ENCODE data around the gene SCRN2.

SCRN2 gene

DNA sequence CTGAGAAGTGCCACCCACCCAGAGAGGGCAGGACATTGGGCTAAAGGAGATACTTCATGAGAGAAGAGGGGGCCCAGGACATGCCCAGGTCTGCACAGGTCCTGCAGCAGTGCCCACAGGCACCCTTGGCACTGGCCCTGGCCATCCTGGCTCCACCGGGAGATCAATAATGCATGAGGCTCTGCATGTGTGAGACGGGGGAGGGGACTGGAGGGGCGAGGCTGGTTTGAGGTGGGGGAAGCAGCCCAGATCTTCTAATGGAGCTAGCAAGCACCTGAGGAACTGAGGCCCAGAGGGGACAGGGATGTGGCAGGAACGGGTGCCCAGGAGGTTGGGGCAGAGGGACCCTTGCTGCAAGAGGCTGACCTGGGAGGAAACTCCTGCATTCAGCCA lies 20.0 kb downstream of the SCRN2 start:
- DNase-seq (ENCODE audit: low read depth): no peak

- no peak for DNase-seq (ENCODE audit: low read depth)
These were observed 20.9 kb downstream of the SCRN2 start for GRCh38 chr17:47820033-47820789.

- DNase-seq (ENCODE audit: low read depth): no peak
These were observed 21.6 kb downstream of the SCRN2 start for GRCh38 chr17:47819475-47819874.

DNA sequence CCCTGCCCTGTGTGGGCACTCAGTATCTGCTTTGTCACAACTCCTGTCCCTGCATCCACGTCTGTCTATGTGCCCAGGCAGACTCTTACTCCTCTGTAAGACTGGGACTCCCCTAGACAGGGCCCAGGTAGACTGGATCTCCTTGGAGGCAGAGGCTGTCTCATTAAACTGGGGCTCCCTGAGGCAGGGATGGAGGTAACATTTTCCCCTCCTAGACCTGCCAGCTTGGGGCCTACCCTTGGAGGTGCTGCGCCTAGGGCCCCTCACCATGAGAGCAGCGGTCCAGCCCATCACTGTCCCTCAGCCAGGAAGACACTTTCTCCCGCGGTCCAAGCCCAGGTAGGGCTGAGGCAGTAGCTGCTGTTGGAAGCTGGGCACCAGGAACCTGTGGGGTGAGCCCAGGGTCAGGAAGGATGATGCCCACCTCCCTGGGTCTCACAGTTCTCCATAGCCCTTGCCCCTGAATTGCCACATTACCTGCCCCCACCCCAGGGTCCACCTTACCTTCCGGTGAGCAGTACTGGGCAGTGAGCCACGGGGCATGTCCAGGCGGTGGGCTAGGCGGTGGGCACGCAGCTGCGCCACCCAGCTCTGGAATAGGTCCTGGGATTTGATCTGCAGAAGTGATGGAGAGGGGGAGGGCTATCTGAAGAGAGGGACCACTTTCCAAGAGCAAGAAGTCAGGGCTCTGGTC lies 22.9 kb downstream of the SCRN2 start:
- no peak for DNase-seq (ENCODE audit: low read depth)

- no peak for DNase-seq (ENCODE audit: low read depth)
These were observed 24.1 kb downstream of the SCRN2 start for GRCh38 chr17:47816947-47817346.

DNA sequence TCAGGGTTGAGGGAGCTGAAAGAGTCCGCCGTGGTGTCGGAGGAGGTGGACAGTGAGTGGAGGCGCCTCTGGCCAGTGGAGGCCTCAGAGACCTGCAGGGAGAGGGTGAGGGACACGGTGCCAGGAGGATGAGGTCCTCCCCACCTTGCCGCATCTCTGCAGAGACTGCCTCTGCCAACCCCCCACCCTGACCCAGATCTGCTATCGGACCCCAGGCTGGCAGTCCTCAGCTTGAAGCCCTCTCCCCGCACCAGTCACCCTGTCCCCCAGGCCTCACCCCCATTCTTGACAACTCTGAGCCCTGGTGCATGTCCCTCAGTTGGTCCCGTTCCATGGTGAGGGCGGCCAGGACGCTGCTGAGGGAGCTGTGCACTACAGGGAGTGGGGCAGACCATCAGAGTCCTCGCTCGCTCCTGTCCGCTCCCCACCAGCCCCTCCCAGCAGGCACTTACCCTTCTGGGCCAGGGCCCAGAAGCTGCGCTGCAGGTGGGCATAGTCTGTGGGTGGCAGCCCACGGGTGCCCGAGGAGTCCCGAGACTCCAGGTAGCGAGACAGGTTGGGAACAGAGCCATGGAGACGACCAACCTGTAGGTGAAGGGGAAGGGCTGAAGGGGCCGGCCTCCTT lies 24.9 kb downstream of the SCRN2 start:
- no peak for DNase-seq (ENCODE audit: low read depth)

- DNase-seq (ENCODE audit: low read depth): no peak
These were observed 25.8 kb downstream of the SCRN2 start for GRCh38 chr17:47815106-47815918.

DNA sequence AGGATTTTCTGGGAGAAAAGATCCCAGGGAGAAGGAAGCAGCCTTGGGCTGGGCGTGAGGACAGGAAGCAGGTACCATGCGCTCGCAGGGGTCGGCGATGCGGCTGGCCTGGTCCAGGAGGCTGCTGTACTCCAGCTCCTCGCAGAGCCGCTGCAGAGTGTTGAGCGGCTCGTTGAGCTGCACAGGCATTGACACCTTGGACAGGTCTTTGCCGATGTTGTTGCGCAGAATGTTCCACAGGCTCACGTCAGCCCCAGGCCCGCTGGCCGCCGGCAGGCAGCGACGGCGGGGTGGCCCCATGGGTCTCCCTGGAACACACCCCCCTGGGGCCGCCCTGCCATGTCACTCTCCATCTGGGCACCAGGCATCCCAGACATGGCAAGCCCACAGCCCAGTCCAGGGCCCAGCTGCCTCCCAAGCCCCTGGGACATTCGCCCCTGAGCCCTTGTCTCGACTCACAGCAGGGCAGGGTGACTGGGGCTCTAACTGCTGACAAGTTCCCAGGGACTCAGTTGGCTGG lies 27.5 kb downstream of the SCRN2 start:
- DNase-seq (ENCODE audit: low read depth): no peak

GRCh38 chr17:47813077-47813476 lies 28.0 kb downstream of the SCRN2 start:
- no peak for DNase-seq (ENCODE audit: low read depth)

GRCh38 chr17:47812146-47812920 lies 28.7 kb downstream of the SCRN2 start:
- DNase-seq (ENCODE audit: low read depth): no peak

DNA sequence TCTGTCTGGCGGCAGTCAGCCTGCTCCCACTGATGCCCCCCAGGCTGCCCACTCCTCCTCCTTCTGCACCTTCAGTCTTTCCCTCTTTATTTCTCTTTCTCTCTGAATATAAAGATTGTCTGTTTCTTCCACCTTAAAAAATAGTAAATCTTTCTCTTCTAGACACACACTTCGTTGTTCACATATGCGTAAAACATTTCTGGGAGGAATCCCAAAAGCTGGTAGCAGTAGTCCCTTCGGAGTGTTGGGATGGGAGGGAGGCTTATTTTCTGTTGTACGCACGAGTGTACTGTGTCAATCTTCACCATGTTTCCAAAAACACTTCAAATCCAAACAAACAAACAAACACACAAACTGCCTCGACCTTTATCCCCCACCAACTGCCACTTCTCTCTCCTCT lies 29.4 kb downstream of the SCRN2 start:
- no peak for DNase-seq (ENCODE audit: low read depth)

GRCh38 chr17:47810901-47811635 lies 30.0 kb downstream of the SCRN2 start:
- DNase-seq (ENCODE audit: low read depth): no peak

DNA sequence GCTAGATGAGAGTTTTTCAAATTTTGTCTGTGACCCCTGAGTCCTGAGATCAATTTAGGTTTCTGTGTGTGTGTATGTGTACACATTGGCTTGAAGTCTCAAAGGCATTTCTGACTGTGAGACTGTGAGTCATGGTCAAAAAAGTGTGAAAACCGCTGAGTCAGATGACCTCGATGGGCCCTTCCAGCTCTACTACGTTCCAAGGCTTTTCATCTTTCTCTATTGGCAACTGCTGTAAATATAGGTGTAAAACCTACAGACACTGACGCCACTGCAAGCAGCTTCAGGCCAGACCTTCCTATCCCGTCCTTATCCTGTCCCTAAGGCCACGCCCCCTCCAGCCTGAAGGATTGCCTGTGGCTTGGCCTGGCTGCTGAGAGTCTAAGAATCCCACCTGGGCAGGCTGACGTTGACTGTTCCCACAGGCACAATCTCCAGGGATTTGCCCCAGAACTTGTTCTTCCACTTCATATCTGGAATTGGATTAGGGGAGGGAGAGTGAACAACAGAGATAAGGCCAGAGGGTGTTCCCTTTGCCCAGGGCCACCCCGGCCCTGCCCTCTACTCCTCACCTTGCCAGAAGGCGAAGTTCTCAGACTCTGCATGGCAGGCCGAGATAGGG lies 30.8 kb downstream of the SCRN2 start:
- peak; percentile 85 for DNase-seq (ENCODE audit: low read depth)

GRCh38 chr17:47808830-47809480 lies 32.1 kb downstream of the SCRN2 start:
- no peak for DNase-seq (ENCODE audit: low read depth)

DNA sequence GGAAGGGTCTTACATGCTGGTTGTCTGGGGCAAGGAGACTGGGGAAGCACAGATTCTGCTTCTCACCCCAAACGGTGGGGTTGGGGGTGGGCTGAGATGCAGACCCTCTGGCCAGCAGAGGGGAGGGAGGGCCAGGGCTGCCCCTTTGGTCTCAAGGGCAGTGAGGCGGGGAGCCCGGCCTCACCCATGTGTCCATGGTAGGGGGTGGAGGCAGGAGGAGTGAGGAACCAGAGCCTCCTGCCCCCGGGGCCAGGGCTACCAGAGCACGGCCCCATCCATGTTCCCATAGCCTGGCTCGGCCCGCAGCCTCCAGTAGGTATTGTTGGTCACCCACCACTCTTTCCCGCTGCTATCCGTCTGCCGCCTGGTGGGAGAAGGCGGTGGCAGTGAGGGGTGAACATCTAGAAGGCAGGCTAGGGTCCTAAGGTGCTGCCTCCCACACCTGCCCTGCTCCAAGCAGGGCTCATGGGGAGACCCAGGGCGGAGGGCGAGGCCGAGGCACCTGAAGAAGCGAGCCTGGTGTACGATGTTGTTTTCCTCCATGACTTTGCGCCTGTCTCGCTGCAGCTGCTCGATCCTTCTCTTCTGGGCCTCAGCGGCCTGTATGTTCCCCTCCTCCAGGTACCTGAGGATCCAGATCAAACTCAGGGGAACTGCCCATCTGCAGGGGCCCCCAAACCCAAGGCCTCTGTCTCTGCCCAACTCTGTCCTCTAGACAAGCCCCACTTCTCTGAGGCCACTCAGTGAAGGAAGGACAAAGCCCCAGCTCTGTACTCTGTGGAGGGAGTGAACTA lies 32.8 kb downstream of the SCRN2 start:
- no peak for DNase-seq (ENCODE audit: low read depth)

GRCh38 chr17:47807421-47807820 lies 33.7 kb downstream of the SCRN2 start:
- no peak for DNase-seq (ENCODE audit: low read depth)

- DNase-seq (ENCODE audit: low read depth): no peak
These were observed 34.2 kb downstream of the SCRN2 start for GRCh38 chr17:47806913-47807255.

DNA sequence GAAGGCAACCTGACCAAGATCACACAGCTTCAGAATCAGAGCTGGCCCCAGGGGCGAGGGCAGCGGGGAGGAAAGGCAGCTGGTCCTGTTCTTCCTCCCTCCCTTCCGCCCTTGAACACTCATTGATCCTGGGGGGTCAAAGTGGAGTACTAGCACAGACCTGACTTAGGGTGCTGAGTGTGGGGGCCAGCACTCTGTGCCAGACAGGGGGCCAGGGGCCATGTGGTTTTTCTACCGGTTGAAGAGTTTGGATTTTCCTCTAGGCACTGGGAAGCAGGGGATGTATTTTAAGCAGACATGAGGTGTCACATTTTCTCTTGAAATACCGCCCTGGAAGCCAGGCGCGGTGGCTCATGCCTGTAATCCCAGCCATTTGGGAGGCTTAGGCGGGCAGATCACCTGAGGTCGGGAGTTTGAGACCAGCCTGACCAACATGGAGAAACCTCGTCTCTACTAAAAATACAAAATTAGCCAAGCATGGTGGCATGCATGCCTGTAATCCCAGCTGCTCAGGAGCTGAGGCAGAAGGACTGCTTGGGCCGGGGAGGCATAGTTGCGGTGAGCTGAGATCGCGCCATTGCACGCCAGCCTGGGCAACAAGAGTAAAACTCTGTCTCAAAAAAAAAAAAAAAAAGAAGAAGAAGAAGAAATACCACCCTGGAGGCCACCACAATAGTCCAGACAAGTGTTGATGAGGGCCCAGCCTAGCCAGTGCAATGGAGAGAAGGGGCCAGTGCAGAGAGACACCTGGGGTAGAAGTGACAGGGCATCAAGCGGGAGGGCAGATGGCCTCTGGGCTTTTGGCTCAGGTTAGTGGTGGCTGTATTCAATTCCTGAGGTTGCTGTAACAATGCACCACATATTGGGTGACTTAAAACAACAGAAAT lies 34.8 kb downstream of the SCRN2 start:
- no peak for DNase-seq (ENCODE audit: low read depth)
